Activated naive CD4-positive, alpha-beta T cell treated with anti-CD3 and anti-CD28 coated beads, Interleukin-2, amount 50 U/mL, for 16 hours (primary cell): ENCODE data around the gene TAF11L4.
"Not testable (repeated sequence)": the region's sequence is repeated elsewhere in the genome, so short reads cannot be mapped to it uniquely, and the experiment has no call there.

Experiments
- DNase-seq: peaks from one replicate; pipeline ENCODE4 v3.0.0-alpha.2; 2020

The TAF11L4 gene

DNA sequence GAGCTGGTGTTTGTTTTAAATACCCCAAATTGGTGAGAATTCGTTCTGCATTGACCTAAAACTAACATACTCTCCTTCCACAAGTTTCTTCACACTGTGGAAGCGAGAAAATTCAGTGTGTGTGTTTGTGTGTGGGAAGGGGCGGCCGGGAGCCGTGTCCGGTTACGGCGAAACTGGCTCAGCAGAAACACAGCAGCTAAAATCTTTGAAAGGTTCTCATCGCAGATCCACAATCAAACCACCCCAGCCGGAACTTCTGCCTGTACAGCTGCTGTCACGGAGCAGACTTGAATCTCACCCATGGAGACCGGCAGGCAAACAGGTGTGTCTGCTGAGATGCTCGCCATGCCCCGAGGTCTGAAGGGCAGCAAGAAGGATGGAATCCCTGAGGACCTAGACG is at the start of gene TAF11L4:
Gene TAF11L4 (plus strand): TSS at position 301 of the 400 bp plus-strand sequence.
- not testable (repeated sequence) for DNase-seq

- not testable (repeated sequence) for DNase-seq
Measured at GRCh38 chr5:17475064-17475463, 46.5 kb upstream of the TAF11L4 start.

- no peak for DNase-seq
Measured at GRCh38 chr5:17477043-17477442, 44.6 kb upstream of the TAF11L4 start.

GRCh38 chr5:17477573-17478265 is 43.9 kb upstream of the TAF11L4 start:
- no peak for DNase-seq

DNA sequence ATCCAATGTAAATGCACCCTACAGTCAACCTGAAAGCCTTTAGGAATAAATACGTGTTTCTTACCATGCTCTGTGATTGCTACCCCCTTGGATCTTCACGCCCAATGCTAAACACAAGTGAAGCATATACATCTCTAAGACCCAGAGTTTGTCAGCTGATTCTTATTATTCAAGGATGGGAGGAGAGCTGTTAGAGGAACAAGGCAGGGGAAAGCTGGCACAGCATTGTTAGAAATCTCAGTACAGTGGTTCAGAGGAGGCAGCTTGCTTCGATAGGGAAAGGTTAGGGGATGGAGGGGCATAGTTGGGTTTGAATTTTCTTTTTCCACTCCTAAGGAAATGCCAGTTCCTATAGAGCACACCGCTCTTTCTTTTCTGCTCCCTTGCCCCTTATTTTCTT is 40.2 kb upstream of the TAF11L4 start:
- no peak for DNase-seq

DNA sequence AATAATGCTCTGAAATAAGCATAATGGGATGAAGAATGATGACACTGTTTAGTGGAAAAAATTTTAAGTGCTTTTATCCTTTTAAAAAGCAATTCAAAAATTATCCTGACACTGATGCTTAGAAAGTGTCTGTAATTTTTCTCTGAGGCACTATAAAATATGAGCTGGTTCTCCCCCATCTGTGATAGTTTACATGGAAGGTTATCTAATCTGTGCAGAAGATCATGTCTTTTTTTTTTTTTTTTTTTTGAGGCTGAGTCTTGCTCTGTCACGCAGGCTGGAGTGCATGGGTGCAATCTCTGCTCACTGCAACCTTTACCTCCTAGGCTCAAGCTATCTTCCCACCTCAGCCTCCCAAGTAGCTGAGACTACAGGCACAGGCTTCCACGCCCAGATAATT is 38.8 kb upstream of the TAF11L4 start:
- DNase-seq, result no peak

- DNase-seq, result not testable (repeated sequence)
Measured at GRCh38 chr5:17486464-17487173, 35.0 kb upstream of the TAF11L4 start.

GRCh38 chr5:17487174-17487512 is 34.5 kb upstream of the TAF11L4 start:
- no peak for DNase-seq

DNA sequence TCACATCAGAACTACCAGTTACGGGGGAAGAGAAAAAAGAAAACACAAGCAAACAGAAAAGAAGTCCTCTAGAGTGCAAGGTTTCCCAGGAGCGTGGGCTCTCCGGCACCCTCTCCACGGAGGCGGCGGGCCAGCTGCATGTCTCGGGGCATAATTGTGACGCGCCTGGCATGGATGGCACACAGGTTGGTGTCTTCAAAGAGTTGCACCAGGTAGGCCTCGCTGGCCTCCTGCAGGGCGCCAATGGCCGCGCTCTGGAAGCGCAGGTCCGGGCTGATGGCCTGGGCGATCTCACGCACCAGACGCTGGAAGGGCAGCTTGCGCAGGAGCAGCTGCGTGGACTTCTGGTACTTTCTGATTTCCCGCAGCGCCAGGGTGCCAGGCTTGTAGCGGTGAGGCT is 30.3 kb upstream of the TAF11L4 start:
- DNase-seq, result not testable (repeated sequence)

DNA sequence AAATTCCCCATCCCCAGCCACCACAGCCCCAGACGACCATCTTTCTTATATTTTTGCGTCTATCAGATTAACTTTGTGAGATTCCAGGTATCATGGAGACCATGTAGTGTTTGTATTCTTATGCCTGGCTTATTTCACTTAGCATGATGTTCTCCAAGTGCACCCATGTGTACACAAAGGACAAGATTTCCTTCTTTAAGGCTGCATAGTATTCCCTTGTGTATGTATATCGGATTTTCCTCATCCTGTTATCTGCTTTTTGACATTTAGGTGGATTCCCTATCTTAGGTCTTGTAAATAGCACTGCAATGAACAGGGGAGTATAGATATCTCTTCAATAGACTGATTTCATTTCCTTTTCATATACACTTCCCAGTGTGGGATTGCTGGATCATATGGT is 28.8 kb upstream of the TAF11L4 start:
- DNase-seq, result no peak

DNA sequence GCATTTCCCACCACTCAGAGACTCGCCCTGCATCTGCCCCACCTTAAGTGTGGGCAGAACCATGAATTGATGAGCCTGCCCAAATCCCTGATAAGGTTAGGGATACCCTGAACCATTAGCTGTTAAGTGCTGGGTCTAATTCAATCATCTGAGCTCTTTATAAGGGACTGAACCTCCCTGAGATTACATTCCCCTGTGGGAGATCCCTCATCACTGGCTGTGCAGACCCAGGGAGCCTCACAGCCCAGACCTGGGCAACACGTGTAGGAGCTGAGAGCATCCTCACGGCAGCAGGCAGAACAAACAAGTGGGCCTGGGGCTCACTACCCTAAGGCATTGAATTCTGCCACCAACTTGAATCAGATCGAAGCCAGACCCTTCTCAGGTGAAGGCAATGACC is 24.2 kb upstream of the TAF11L4 start:
- DNase-seq, result no peak

- DNase-seq, result not testable (repeated sequence)
Measured at GRCh38 chr5:17497931-17498330, 23.7 kb upstream of the TAF11L4 start, which contains the start of gene TAF11L2. TAF11L2 (plus strand) TSS chr5:17498231.

GRCh38 chr5:17511775-17512325 is 9.8 kb upstream of the TAF11L4 start:
- no peak for DNase-seq

DNA sequence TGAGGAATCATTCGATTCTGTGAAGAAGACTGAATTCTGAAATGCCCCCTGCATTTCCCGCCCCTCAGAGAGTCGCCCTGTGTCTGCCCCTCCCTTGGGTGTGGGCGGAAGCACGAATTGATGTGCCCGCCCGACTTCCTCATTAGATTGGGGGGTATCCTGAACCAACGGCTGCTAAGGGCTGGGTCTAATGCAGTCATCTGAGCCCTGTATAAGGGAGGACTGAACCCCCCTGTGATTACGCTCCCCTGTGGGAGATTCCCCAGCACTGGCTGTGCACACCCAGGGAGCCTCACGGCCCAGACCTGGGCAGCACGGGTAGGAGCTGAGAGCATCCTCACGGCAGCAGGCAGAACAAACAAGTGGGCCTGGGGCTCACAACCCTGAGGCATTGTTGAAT is 4.1 kb upstream of the TAF11L4 start:
- not testable (repeated sequence) for DNase-seq

DNA sequence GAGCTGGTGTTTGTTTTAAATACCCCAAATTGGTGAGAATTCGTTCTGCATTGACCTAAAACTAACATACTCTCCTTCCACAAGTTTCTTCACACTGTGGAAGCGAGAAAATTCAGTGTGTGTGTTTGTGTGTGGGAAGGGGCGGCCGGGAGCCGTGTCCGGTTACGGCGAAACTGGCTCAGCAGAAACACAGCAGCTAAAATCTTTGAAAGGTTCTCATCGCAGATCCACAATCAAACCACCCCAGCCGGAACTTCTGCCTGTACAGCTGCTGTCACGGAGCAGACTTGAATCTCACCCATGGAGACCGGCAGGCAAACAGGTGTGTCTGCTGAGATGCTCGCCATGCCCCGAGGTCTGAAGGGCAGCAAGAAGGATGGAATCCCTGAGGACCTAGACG is 3.5 kb upstream of the TAF11L4 start, which contains the start of gene TAF11L3:
Gene TAF11L3 (plus strand): TSS at position 301 of the 400 bp plus-strand sequence.
- not testable (repeated sequence) for DNase-seq

- DNase-seq, result not testable (repeated sequence)
Measured at GRCh38 chr5:17519508-17519907, 2.1 kb upstream of the TAF11L4 start.

- DNase-seq, result not testable (repeated sequence)
Measured at GRCh38 chr5:17524935-17525334, 3.3 kb downstream of the TAF11L4 start, which contains the start of gene TAF11L5. TAF11L5 (plus strand) TSS chr5:17525235.

DNA sequence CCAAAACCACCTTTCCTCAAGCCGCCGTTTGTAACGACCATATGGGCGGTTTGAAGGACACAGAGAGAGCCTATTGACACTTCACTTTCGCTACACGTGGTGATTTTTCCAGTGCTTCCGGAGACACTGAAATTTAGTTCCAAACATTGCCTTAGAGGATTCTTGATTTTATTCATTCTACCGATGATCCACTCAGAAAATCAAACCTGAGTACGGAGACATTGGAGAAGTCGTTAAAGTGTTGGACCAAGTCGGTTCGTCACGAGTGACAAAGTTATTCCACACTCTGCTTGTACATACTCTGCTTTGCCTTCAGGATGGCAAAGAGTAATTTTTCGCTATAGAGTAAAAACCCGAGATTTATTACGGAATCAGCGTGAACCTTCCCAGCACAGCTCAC is 4.9 kb downstream of the TAF11L4 start:
- not testable (repeated sequence) for DNase-seq

- DNase-seq, result not testable (repeated sequence)
Measured at GRCh38 chr5:17528369-17528768, 6.8 kb downstream of the TAF11L4 start, which contains the start of gene TAF11L6. TAF11L6 (plus strand) TSS chr5:17528669.
